ENCODE data around the gene YPEL2.

DNA sequence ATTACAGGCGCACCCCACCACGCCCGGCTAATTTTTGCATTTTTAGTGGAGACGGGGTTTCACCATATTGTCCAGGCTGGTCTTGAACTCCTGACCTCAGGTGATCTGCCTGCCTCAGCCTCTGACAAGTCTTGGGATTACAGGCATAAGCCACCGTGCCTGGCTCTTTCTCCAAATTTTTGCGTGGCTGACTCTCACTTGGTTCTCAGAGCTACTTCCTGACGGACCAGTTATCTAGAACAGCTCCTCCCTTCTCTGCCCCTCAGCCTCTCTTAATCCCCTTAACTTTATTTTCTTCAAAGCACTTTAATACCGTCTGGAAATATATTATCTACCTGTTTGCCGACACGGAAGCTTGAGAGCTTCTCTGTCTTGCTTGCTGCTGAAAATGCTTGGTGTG is 4.2 kb downstream of the YPEL2 start:
- TF ChIP-seq, protein P1, sequence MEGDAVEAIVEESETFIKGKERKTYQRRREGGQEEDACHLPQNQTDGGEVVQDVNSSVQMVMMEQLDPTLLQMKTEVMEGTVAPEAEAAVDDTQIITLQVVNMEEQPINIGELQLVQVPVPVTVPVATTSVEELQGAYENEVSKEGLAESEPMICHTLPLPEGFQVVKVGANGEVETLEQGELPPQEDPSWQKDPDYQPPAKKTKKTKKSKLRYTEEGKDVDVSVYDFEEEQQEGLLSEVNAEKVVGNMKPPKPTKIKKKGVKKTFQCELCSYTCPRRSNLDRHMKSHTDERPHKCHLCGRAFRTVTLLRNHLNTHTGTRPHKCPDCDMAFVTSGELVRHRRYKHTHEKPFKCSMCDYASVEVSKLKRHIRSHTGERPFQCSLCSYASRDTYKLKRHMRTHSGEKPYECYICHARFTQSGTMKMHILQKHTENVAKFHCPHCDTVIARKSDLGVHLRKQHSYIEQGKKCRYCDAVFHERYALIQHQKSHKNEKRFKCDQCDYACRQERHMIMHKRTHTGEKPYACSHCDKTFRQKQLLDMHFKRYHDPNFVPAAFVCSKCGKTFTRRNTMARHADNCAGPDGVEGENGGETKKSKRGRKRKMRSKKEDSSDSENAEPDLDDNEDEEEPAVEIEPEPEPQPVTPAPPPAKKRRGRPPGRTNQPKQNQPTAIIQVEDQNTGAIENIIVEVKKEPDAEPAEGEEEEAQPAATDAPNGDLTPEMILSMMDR (IDR thresholded peaks at IDR 0.05; ENCODE audit: insufficient read depth, low read length): no peak
- no peak for TF ChIP-seq POLR2AphosphoS5 (IDR thresholded peaks at IDR 0.05; ENCODE audit: low read depth)
- TF ChIP-seq REST (IDR thresholded peaks at IDR 0.05; ENCODE audit: insufficient replicate concordance, low read depth): no peak

Data from HL-60 (cell line).